ENCODE data around the gene ZDHHC14. TPM values are rescaled to one million over a fixed set of nuclear protein-coding genes. Genes with fewer than 3 reads are reported as not detected.

Gene ZDHHC14
- total and polyA plus RNA-seq, 2 experiments from 2014 or later: 3.0 to 7.4 TPM

GRCh38 chr6:157551041-157551832 is 170.2 kb downstream of the ZDHHC14 start:
- no peaks in the 10 kb centered on the region for H4K20me1 ChIP-seq (replicated peaks; ENCODE audit: insufficient read depth)
- no peak overlapping the region for H2AFZ ChIP-seq
- H3K27me3 Mint-ChIP-seq (ENCODE audit: insufficient read depth, low read depth, poor library complexity): peaks cover 11% of the 10 kb centered on the region
- H3K36me3 Mint-ChIP-seq (ENCODE audit: low read depth): no peaks in the 10 kb centered on the region; the same call in 2 of the 3 replicates
- peak overlapping the region; percentile 88 for H3K27ac Mint-ChIP-seq
- H3K4me3 ChIP-seq: no peak overlapping the region
- H3F3A ChIP-seq (replicated peaks; ENCODE audit: low read depth): peaks cover 14% of the 10 kb centered on the region
- no peaks in the 10 kb centered on the region for H3K36me3 ChIP-seq (ENCODE audit: insufficient read depth)
- H3K4me2 ChIP-seq: peak overlapping the region; percentile 60
- H3K27ac ChIP-seq (ENCODE audit: low read depth): peak overlapping the region; percentile 89
- H3K27me3 ChIP-seq (ENCODE audit: insufficient read depth): no peaks in the 10 kb centered on the region
- H3K79me2 ChIP-seq (replicated peaks; ENCODE audit: insufficient read depth): no peaks in the 10 kb centered on the region
- H3K4me1 Mint-ChIP-seq: peaks cover 62% of the 10 kb centered on the region
- peaks cover 48% of the 10 kb centered on the region for H3K4me1 ChIP-seq (ENCODE audit: insufficient read depth)
- ATAC-seq (no peak), DNase-seq (ENCODE audit: low spot score) (peak; percentile 27)
- TF ChIP-seq, protein P1, sequence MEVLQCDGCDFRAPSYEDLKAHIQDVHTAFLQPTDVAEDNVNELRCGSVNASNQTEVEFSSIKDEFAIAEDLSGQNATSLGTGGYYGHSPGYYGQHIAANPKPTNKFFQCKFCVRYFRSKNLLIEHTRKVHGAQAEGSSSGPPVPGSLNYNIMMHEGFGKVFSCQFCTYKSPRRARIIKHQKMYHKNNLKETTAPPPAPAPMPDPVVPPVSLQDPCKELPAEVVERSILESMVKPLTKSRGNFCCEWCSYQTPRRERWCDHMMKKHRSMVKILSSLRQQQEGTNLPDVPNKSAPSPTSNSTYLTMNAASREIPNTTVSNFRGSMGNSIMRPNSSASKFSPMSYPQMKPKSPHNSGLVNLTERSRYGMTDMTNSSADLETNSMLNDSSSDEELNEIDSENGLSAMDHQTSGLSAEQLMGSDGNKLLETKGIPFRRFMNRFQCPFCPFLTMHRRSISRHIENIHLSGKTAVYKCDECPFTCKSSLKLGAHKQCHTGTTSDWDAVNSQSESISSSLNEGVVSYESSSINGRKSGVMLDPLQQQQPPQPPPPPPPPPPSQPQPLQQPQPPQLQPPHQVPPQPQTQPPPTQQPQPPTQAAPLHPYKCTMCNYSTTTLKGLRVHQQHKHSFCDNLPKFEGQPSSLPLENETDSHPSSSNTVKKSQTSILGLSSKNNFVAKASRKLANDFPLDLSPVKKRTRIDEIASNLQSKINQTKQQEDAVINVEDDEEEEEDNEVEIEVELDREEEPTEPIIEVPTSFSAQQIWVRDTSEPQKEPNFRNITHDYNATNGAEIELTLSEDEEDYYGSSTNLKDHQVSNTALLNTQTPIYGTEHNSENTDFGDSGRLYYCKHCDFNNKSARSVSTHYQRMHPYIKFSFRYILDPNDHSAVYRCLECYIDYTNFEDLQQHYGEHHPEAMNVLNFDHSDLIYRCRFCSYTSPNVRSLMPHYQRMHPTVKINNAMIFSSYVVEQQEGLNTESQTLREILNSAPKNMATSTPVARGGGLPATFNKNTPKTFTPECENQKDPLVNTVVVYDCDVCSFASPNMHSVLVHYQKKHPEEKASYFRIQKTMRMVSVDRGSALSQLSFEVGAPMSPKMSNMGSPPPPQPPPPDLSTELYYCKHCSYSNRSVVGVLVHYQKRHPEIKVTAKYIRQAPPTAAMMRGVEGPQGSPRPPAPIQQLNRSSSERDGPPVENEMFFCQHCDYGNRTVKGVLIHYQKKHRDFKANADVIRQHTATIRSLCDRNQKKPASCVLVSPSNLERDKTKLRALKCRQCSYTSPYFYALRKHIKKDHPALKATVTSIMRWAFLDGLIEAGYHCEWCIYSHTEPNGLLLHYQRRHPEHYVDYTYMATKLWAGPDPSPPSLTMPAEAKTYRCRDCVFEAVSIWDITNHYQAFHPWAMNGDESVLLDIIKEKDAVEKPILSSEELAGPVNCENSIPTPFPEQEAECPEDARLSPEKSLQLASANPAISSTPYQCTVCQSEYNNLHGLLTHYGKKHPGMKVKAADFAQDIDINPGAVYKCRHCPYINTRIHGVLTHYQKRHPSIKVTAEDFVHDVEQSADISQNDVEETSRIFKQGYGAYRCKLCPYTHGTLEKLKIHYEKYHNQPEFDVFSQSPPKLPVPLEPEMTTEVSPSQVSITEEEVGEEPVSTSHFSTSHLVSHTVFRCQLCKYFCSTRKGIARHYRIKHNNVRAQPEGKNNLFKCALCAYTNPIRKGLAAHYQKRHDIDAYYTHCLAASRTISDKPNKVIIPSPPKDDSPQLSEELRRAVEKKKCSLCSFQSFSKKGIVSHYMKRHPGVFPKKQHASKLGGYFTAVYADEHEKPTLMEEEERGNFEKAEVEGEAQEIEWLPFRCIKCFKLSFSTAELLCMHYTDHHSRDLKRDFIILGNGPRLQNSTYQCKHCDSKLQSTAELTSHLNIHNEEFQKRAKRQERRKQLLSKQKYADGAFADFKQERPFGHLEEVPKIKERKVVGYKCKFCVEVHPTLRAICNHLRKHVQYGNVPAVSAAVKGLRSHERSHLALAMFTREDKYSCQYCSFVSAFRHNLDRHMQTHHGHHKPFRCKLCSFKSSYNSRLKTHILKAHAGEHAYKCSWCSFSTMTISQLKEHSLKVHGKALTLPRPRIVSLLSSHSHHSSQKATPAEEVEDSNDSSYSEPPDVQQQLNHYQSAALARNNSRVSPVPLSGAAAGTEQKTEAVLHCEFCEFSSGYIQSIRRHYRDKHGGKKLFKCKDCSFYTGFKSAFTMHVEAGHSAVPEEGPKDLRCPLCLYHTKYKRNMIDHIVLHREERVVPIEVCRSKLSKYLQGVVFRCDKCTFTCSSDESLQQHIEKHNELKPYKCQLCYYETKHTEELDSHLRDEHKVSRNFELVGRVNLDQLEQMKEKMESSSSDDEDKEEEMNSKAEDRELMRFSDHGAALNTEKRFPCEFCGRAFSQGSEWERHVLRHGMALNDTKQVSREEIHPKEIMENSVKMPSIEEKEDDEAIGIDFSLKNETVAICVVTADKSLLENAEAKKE (CRISPR knock-in tag; IDR thresholded peaks at IDR 0.05): no peak
- no peak for TF ChIP-seq REST (IDR thresholded peaks at IDR 0.05; ENCODE audit: unreplicated experiment)
- TF ChIP-seq NANOG (IDR thresholded peaks at IDR 0.05; ENCODE audit: borderline replicate concordance): no peak
- no peak for TF ChIP-seq ZNF114 (CRISPR knock-in tag; IDR thresholded peaks at IDR 0.05)
- TF ChIP-seq, protein P2, sequence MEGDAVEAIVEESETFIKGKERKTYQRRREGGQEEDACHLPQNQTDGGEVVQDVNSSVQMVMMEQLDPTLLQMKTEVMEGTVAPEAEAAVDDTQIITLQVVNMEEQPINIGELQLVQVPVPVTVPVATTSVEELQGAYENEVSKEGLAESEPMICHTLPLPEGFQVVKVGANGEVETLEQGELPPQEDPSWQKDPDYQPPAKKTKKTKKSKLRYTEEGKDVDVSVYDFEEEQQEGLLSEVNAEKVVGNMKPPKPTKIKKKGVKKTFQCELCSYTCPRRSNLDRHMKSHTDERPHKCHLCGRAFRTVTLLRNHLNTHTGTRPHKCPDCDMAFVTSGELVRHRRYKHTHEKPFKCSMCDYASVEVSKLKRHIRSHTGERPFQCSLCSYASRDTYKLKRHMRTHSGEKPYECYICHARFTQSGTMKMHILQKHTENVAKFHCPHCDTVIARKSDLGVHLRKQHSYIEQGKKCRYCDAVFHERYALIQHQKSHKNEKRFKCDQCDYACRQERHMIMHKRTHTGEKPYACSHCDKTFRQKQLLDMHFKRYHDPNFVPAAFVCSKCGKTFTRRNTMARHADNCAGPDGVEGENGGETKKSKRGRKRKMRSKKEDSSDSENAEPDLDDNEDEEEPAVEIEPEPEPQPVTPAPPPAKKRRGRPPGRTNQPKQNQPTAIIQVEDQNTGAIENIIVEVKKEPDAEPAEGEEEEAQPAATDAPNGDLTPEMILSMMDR (conservative IDR thresholded peaks at IDR 0.05; ENCODE audit: low read depth in 2 of 2): no peak
- no peak for TF ChIP-seq EZH2 (IDR thresholded peaks at IDR 0.05; ENCODE audit: low read depth, unreplicated experiment)
- TF ChIP-seq EZH2phosphoT487 (IDR thresholded peaks at IDR 0.05; ENCODE audit: unreplicated experiment): no peak
- no peak for TF ChIP-seq ETS1 (IDR thresholded peaks at IDR 0.05)
- no peak for TF ChIP-seq ZNF331 (CRISPR knock-in tag; IDR thresholded peaks at IDR 0.05; ENCODE audit: low read depth)
- no peak for TF ChIP-seq POLR2AphosphoS5 (IDR thresholded peaks at IDR 0.05; ENCODE audit: low read depth)
- TF ChIP-seq JUNB (IDR thresholded peaks at IDR 0.05; ENCODE audit: unreplicated experiment): no peak
- TF ChIP-seq CREB1 (CRISPR knock-in tag; IDR thresholded peaks at IDR 0.05; ENCODE audit: low read depth): no peak
- TF ChIP-seq STAT1 (IDR thresholded peaks at IDR 0.05; ENCODE audit: unreplicated experiment): no peak
- peaks cover 8% of the 10 kb centered on the region for H3K9me2 ChIP-seq (ENCODE audit: insufficient read depth)
- H3K4me3 Mint-ChIP-seq: no peak overlapping the region; the same call in 2 of the 3 replicates
- no peaks in the 10 kb centered on the region for H3K9me3 Mint-ChIP-seq
